Stomach (tissue), 9 donors: ENCODE data around the gene ZBTB39. TPM values are rescaled to one million over a fixed set of nuclear protein-coding genes. Genes with fewer than 3 reads are reported as not detected.

Source experiments
- DNase-seq, 2 donors: peaks; one replicate each; pipeline versions ENCODE4 v3.0.0 to v3.0.0-alpha.2; 2013 to 2019
- H3K27ac ChIP-seq, 5 donors: fragments of 200-600 bp in 4 of 5; sonication (generic) in 4 of 5; one replicate each; pipeline ENCODE4 v1.5.1; 2013 to 2019; ENCODE audit warnings: mild to moderate bottlenecking in 1 of 5, moderate library complexity in 1 of 5
- H3K27me3 ChIP-seq, 3 donors: fragments of 200-600 bp; sonication (generic); one replicate each; pipeline ENCODE4 v1.5.1; 2017 to 2019; ENCODE audit warnings: mixed run types in 1 of 3
- H3K36me3 ChIP-seq, 4 donors: fragments of 200-600 bp; sonication (generic); 1 replicate in 3 of 4; 2 replicates in 1 of 4; pipeline ENCODE4 v1.5.1; 2016 to 2019
- H3K4me1 ChIP-seq, 4 donors: fragments of 200-600 bp; sonication (generic); one replicate each; pipeline ENCODE4 v1.5.1; 2016 to 2019
- H3K4me3 ChIP-seq, 4 donors: fragments of 200-600 bp; sonication (generic) in 3 of 4; one replicate each; pipeline ENCODE4 v1.5.1; 2016 to 2019; ENCODE audit warnings: mild to moderate bottlenecking in 1 of 4
- H3K9me3 ChIP-seq, 4 donors: fragments of 200-600 bp; sonication (generic); one replicate each; pipeline ENCODE4 v1.5.1; 2016 to 2019
- CTCF ChIP-seq, 7 experiments: fragments of 450-650 bp in 4 of 7; fragments of 200-600 bp in 3 of 7; sonication (generic) in 3 of 7; IDR thresholded peaks; one replicate each; pipeline ENCODE4 v1.5.1; 2016 to 2019; ENCODE audit warnings: antibody characterized with exemption in 7 of 7, control low read depth in 2 of 7, mild to moderate bottlenecking in 1 of 7
- EP300 ChIP-seq: sonication (generic); formaldehyde crosslinking; IDR thresholded peaks from one replicate; pipeline ENCODE4 v1.6.1; 2017; ENCODE audit warnings: antibody characterized with exemption
- POLR2A ChIP-seq, 4 donors: fragments of 450-650 bp; IDR thresholded peaks; one replicate each; pipeline ENCODE4 v1.6.1; 2016; ENCODE audit warnings: antibody characterized with exemption in 4 of 4, control low read depth in 2 of 4, mild to moderate bottlenecking in 1 of 4, moderate library complexity in 1 of 4
- POLR2AphosphoS5 ChIP-seq, 3 donors: sonication (generic); formaldehyde crosslinking; IDR thresholded peaks; one replicate each; pipeline ENCODE4 v1.6.1; 2016; ENCODE audit warnings: antibody characterized with exemption in 3 of 3
- WGBS, 5 donors: extraction: QIAGEN DNeasy Blood & Tissue Kit in 3 of 5; methylation state at CpG; one replicate each; pipeline versions ENCODE4 v1.1.5 to v1.1.7; 2013 to 2018; 5-methylcytosine and 5-hydroxymethylcytosine counted together
- intact Hi-C: fragments of 100-400 bp; cut with DNase I; formaldehyde crosslinking; loops from one replicate; pipeline ENCODE4 v1.15.1; 2023; ENCODE audit warnings: low total_unique reads
- polyA plus RNA-seq, 3 donors: library from polyadenylated mRNA; stranded (reverse); fragments of 200-250 nt; gene quantifications; one replicate each; pipeline ENCODE4 v1.2.3, GENCODE V29; 2013
- total RNA-seq, 5 donors: library from RNA; depleted of rRNA; stranded (reverse); fragments of >200 nt; gene quantifications; one replicate each; pipeline versions ENCODE4 v1.1.0 to v1.2.3, GENCODE V29; 2014 to 2016
- donor health status: healthy with polysubstance abuse.
- donor health status: Bipolar disorder and iron deficiency.
- donor health status: healthy.

ZBTB39 gene
- total and polyA plus RNA-seq, 8 donors: 1.2 to 7.6 (median 4.0) TPM

- 86 to 95% (median 90%) methylated on average over 20 to 26 of the region's 26 CpGs for WGBS, 5 donors
- H3K36me3 ChIP-seq: peaks cover 0 to 53% (median 32%) of the 10 kb centered on the region in 4 donors
- DNase-seq: no peak
- intact Hi-C loops: no loop called here
- H3K4me1 ChIP-seq: peaks cover 0 to 16% (median 11%) of the 10 kb centered on the region in 4 donors
- no peaks in the 10 kb centered on the region for H3K27me3 ChIP-seq
- no peaks in the 10 kb centered on the region for H3K9me3 ChIP-seq
- no peak overlapping the region for H3K4me3 ChIP-seq
- H3K27ac ChIP-seq: no peak overlapping the region
- no peak for TF ChIP-seq POLR2AphosphoS5 (IDR thresholded peaks at IDR 0.05)
- TF ChIP-seq POLR2A (IDR thresholded peaks at IDR 0.05): no peak
- TF ChIP-seq EP300: no peak
- TF ChIP-seq CTCF (IDR thresholded peaks at IDR 0.05): no peak
These were observed 11.0 kb downstream of the ZBTB39 start for GRCh38 chr12:56995201-56995929.

- H3K4me3 ChIP-seq: no peak overlapping the region
- no peak for DNase-seq
- H3K27ac ChIP-seq: no peak overlapping the region
- 71 to 80% (median 75%) methylated on average over 8 to 10 of the region's 10 CpGs for WGBS, 5 donors
- TF ChIP-seq CTCF (IDR thresholded peaks at IDR 0.05): no peak
- no peak for TF ChIP-seq POLR2AphosphoS5 (IDR thresholded peaks at IDR 0.05)
- no peak for TF ChIP-seq POLR2A (IDR thresholded peaks at IDR 0.05)
- no peak for TF ChIP-seq EP300
- H3K9me3 ChIP-seq: no peaks in the 10 kb centered on the region
- H3K4me1 ChIP-seq: peaks cover 0 to 16% (median 11%) of the 10 kb centered on the region in 4 donors
- peaks cover 0 to 42% (median 24%) of the 10 kb centered on the region in 4 donors for H3K36me3 ChIP-seq
- H3K27me3 ChIP-seq: no peaks in the 10 kb centered on the region
- intact Hi-C loops: no loop called here
These were observed 12.1 kb downstream of the ZBTB39 start for GRCh38 chr12:56994231-56994746.

DNA sequence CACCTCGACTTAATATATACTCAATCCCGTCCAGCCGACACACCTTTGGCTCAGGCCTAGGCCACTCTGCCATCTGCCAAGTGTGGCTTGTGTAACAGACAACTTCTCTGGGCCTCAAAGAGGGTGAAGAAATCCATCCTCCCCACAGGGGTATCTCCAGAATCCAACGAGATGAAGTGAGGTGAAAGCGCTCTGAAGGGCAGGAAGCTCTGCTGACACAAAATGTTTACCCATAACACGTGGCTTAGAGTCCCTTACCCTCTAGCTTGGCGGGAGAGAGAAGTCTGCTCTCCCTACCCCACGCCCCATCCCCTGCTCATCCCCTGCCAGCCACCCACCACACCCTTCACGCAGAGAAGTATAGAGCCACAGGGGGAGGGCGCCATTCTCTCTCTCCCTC, 13.0 kb downstream of the ZBTB39 start:
- Histone ChIP-seq H3K27me3 (no peaks in the 10 kb centered on the region), H3K4me3 (no peak overlapping the region), H3K36me3 (peaks cover 0 to 35% (median 17%) of the 10 kb centered on the region in 4 donors), H3K27ac (no peak overlapping the region), H3K9me3 (no peaks in the 10 kb centered on the region), H3K4me1 (peaks cover 0 to 21% (median 16%) of the 10 kb centered on the region in 4 donors)
- DNase-seq: no peak
- WGBS, 5 donors: 61 to 67% (median 65%) methylated on average over 10 of the region's 10 CpGs
- TF ChIP-seq CTCF (IDR thresholded peaks at IDR 0.05) (no peak), EP300 (no peak), POLR2A (IDR thresholded peaks at IDR 0.05) (no peak), POLR2AphosphoS5 (IDR thresholded peaks at IDR 0.05) (no peak)
- intact Hi-C loops: no loop called here

- Histone ChIP-seq H3K4me3 (no peak overlapping the region), H3K9me3 (no peaks in the 10 kb centered on the region), H3K4me1 (peaks cover 0 to 33% (median 26%) of the 10 kb centered on the region in 4 donors), H3K36me3 (peaks cover 0 to 20% (median 11%) of the 10 kb centered on the region in 4 donors), H3K27me3 (no peaks in the 10 kb centered on the region), H3K27ac (peak overlapping the region in 2 of 5 donors; percentile 6 to 47)
- DNase-seq: peak in 1 of 2 donors; percentile 59
- intact Hi-C loops: no loop called here
- no peak for TF ChIP-seq POLR2AphosphoS5 (IDR thresholded peaks at IDR 0.05)
- no peak for TF ChIP-seq POLR2A (IDR thresholded peaks at IDR 0.05)
- TF ChIP-seq CTCF (IDR thresholded peaks at IDR 0.05): no peak
- no peak for TF ChIP-seq EP300
- 65 to 71% (median 71%) methylated on average over 8 of the region's 8 CpGs for WGBS, 5 donors
These were observed 14.8 kb downstream of the ZBTB39 start for GRCh38 chr12:56991319-56992246.
